ENCODE measurements around the gene PMPCA.

PMPCA gene

DNA sequence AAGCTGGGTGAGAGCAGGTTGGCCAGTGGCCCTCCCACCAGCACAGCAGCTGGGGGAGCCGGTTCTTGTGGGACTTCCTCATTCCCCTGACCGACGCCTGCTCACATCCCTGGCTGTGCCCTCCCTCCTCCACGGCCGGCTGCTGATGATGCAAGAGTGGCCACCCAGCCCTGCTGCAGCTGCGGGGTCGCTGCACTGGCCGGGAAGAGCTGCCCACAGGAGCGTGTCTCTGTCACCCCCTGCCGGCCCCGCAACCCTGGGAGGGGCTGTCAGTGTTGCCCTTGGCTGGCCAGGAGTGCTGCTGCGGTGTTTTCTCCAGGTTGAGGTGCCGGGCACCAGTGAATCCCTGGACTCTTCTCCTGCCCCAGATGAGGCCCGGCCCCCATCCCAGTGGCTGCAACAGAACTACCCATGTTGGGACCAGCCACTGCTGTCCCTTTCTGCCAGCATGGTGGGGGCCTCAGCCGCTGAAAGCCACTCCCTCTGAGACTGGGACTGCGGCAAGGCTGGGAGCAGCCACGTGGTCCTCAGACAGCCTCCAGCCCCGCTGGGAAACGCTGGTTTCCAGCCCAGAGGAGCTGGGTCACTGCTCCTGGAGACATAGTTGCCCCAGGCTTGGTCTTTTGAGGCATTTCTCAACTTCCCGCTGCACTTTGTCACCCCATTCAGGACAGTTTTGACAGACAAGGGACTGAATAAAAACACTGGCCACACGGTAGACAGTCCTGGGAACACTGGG, 37.7 kb upstream of the PMPCA start:
- no peak overlapping the region for H3K4me2 ChIP-seq (ENCODE audit: low read length)
- no peak overlapping the region for H2AFZ ChIP-seq (ENCODE audit: low read length)
- H3K79me2 ChIP-seq (ENCODE audit: insufficient read depth, low read length): no peaks in the 10 kb centered on the region
- no peak overlapping the region for H3K4me3 ChIP-seq (ENCODE audit: low read depth, low read length, poor library complexity, severe bottlenecking)
- no peaks in the 10 kb centered on the region for H3F3A ChIP-seq (ENCODE audit: insufficient read depth, low read length)
- no peaks in the 10 kb centered on the region for H4K20me1 ChIP-seq (ENCODE audit: insufficient read depth, low read length)
- H3K9ac ChIP-seq (ENCODE audit: low read length): no peak overlapping the region
- H3K36me3 ChIP-seq (ENCODE audit: insufficient read depth, low read length): peaks cover 29% of the 10 kb centered on the region
- H3K4me1 ChIP-seq (ENCODE audit: insufficient read depth, low read length, severe bottlenecking): no peaks in the 10 kb centered on the region
- H3K9me3 ChIP-seq (ENCODE audit: low read length): no peaks in the 10 kb centered on the region
- no peaks in the 10 kb centered on the region for H3K9me2 ChIP-seq (ENCODE audit: low read depth, low read length)
- TF ChIP-seq, protein P1, sequence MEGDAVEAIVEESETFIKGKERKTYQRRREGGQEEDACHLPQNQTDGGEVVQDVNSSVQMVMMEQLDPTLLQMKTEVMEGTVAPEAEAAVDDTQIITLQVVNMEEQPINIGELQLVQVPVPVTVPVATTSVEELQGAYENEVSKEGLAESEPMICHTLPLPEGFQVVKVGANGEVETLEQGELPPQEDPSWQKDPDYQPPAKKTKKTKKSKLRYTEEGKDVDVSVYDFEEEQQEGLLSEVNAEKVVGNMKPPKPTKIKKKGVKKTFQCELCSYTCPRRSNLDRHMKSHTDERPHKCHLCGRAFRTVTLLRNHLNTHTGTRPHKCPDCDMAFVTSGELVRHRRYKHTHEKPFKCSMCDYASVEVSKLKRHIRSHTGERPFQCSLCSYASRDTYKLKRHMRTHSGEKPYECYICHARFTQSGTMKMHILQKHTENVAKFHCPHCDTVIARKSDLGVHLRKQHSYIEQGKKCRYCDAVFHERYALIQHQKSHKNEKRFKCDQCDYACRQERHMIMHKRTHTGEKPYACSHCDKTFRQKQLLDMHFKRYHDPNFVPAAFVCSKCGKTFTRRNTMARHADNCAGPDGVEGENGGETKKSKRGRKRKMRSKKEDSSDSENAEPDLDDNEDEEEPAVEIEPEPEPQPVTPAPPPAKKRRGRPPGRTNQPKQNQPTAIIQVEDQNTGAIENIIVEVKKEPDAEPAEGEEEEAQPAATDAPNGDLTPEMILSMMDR (IDR thresholded peaks at IDR 0.05; ENCODE audit: low read length): no peak
- TF ChIP-seq EZH2 (IDR thresholded peaks at IDR 0.05; ENCODE audit: borderline replicate concordance, low read length): no peak
- H3K27ac ChIP-seq (ENCODE audit: low read depth, low read length, poor library complexity, severe bottlenecking): no peak overlapping the region
- H3K27me3 ChIP-seq (ENCODE audit: insufficient read depth, low read length): peaks cover 10% of the 10 kb centered on the region; the same call in 1 of the 2 replicates

DNA sequence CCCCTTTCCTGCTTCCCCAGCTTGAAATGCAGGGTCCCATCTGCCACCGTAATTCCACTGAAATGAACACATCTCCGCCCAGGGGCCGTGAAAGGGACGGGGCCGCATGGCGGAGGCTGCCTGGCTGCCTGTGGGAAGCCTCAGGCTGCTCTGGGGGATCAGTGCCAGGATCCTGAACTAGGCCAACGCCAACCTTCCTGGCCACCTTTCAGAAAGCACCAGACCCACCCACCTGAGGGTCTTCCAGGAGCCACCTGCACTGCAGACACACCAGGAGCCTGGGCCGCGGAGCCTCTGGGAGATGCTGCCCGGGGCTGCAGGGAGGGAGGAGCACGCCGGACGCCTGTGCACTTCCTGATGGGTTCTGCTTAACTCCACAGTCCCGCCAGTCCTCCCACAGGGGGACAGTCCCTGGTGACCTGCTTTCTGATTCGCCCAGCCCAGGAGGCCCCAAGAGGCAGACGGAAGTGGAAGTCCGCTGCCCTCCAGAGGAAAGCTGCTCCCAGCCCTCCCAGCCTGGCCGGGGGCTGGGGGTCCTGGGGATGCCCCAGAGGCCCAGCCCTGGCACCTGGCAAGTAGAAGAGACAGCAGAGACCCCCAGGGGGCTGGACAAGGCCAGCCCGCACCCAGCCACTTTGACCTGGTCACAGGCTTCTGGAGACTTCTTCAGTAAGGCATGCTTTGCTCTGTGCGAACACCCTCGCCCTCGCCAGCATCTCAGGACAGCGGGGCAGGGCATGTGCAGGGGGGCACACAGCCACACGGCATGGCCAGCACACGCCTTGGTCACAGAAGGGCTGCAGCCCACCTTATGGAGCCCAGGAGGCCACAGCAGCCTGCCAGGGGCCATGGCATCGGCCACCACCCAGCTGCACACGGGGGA, 36.9 kb upstream of the PMPCA start, which contains the start of gene CARD9:
Gene CARD9 (minus strand): TSS at position 370 of the 883 bp plus-strand sequence. CDS start 1,591 bp downstream, outside the sequence.
- Histone ChIP-seq H3K36me3 (ENCODE audit: insufficient read depth, low read length) (peaks cover 30% of the 10 kb centered on the region), H3F3A (ENCODE audit: insufficient read depth, low read length) (no peaks in the 10 kb centered on the region), H3K9me2 (ENCODE audit: low read depth, low read length) (no peaks in the 10 kb centered on the region), H3K27me3 (ENCODE audit: insufficient read depth, low read length) (peaks cover 10% of the 10 kb centered on the region; the same call in 1 of the 2 replicates), H3K4me1 (ENCODE audit: insufficient read depth, low read length, severe bottlenecking) (no peaks in the 10 kb centered on the region), H3K27ac (ENCODE audit: low read depth, low read length, poor library complexity, severe bottlenecking) (no peak within 1 kb of the TSS), H3K9ac (ENCODE audit: low read length) (no peak within 1 kb of the TSS), H3K4me3 (ENCODE audit: low read depth, low read length, poor library complexity, severe bottlenecking) (no peak within 1 kb of the TSS), H2AFZ (ENCODE audit: low read length) (no peak within 1 kb of the TSS), H4K20me1 (ENCODE audit: insufficient read depth, low read length) (no peaks in the 10 kb centered on the region), H3K9me3 (ENCODE audit: low read length) (no peaks in the 10 kb centered on the region), H3K4me2 (ENCODE audit: low read length) (no peak within 1 kb of the TSS), H3K79me2 (ENCODE audit: insufficient read depth, low read length) (no peaks in the 10 kb centered on the region)
- TF ChIP-seq, protein P1 (IDR thresholded peaks at IDR 0.05; ENCODE audit: low read length): no peak
- TF ChIP-seq EZH2 (IDR thresholded peaks at IDR 0.05; ENCODE audit: borderline replicate concordance, low read length): no peak

DNA sequence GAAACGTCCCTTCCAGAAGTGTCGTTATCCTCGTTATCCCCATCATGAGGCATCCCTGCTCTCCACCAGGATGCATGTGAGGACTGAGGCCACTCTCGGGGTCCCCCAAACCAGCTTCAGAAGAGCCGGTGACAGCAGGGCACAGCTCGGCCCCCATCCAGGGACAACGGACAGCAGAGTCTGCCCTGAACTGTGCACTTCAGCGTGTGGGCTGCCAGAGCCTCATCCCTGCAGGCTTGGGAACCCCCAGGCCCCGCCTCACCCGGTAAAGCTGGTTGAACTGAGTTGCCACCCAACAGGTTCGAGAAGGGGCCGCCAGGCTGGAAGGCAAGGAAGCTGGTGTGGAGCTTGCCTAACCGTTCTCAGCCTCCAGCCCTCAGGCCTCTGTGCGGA, 36.3 kb upstream of the PMPCA start:
- no peaks in the 10 kb centered on the region for H3K4me1 ChIP-seq (ENCODE audit: insufficient read depth, low read length, severe bottlenecking)
- no peaks in the 10 kb centered on the region for H3F3A ChIP-seq (ENCODE audit: insufficient read depth, low read length)
- H3K9me2 ChIP-seq (ENCODE audit: low read depth, low read length): no peaks in the 10 kb centered on the region
- no peak overlapping the region for H3K4me2 ChIP-seq (ENCODE audit: low read length)
- H3K9ac ChIP-seq (ENCODE audit: low read length): no peak overlapping the region
- TF ChIP-seq EZH2 (IDR thresholded peaks at IDR 0.05; ENCODE audit: borderline replicate concordance, low read length): no peak
- TF ChIP-seq, protein P1 (IDR thresholded peaks at IDR 0.05; ENCODE audit: low read length): no peak
- H3K79me2 ChIP-seq (ENCODE audit: insufficient read depth, low read length): no peaks in the 10 kb centered on the region
- peaks cover 10% of the 10 kb centered on the region; the same call in 1 of the 2 replicates for H3K27me3 ChIP-seq (ENCODE audit: insufficient read depth, low read length)
- no peak overlapping the region for H2AFZ ChIP-seq (ENCODE audit: low read length)
- no peak overlapping the region for H3K27ac ChIP-seq (ENCODE audit: low read depth, low read length, poor library complexity, severe bottlenecking)
- H3K36me3 ChIP-seq (ENCODE audit: insufficient read depth, low read length): peaks cover 36% of the 10 kb centered on the region
- no peaks in the 10 kb centered on the region for H4K20me1 ChIP-seq (ENCODE audit: insufficient read depth, low read length)
- H3K9me3 ChIP-seq (ENCODE audit: low read length): no peaks in the 10 kb centered on the region
- H3K4me3 ChIP-seq (ENCODE audit: low read depth, low read length, poor library complexity, severe bottlenecking): no peak overlapping the region

All from OCI-LY1 (cell line).